H1 (cell line): Measurements from ENCODE around the gene TOGARAM1. TPM values are rescaled to one million over a fixed set of nuclear protein-coding genes. Genes with fewer than 3 reads are reported as not detected.

Source experiments
- CREB1 ChIP-seq: IDR thresholded peaks from 2 replicates; pipeline ENCODE4 v1.6.1; 2012; ENCODE audit warnings: inconsistent platforms
- POLR2A ChIP-seq, 2 experiments: IDR thresholded peaks; 1 replicate in 1 of 2; 2 replicates in 1 of 2; pipeline ENCODE4 v1.6.1; 2011; ENCODE audit warnings: low read depth in 2 of 2, low read length in 2 of 2, mild to moderate bottlenecking in 2 of 2; ENCODE audit errors: control extremely low read depth in 1 of 2
- polyA plus RNA-seq, 7 experiments: library from polyadenylated mRNA; depleted of rRNA in 3 of 7; stranded (reverse) in 5 of 7; unstranded in 2 of 7; fragments of >200 nt in 5 of 7; fragments of 200-250 nt in 2 of 7; gene quantifications; 1 replicate in 5 of 7; 2 replicates in 1 of 7; 4 replicates in 1 of 7; pipeline versions ENCODE4 v1.2.1 to v1.2.3, GENCODE V29; 2011 to 2013; ENCODE audit warnings: missing spikeins in 2 of 7, mixed read lengths in 2 of 7
- total RNA-seq: library from RNA; stranded (reverse); fragmentation: NEBNext Ultra II Directional; extraction: Animal tissue kit (Norgen Biotek cat#: 25700); gene quantifications from 2 replicates; pipeline ENCODE4 v1.2.1, GENCODE V29; 2021
- TF ChIP-seq, protein P1 (sequence below): IDR thresholded peaks from 2 replicates; pipeline ENCODE4 v1.6.1; 2012; ENCODE audit warnings: inconsistent platforms

The TOGARAM1 gene
- total and polyA plus RNA-seq, 2 of the 8 experiments (the other 6 are each of a cell fraction or from before 2014, with no cell fraction given), result 2.5 to 6.8 TPM

- TF ChIP-seq, protein P1, sequence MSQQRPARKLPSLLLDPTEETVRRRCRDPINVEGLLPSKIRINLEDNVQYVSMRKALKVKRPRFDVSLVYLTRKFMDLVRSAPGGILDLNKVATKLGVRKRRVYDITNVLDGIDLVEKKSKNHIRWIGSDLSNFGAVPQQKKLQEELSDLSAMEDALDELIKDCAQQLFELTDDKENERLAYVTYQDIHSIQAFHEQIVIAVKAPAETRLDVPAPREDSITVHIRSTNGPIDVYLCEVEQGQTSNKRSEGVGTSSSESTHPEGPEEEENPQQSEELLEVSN, result no peak
- TF ChIP-seq CREB1 (no peak), POLR2A (IDR thresholded peaks at IDR 0.05; ENCODE audit: control extremely low read depth in 1 of 2, low read depth in 2 of 2, low read length in 2 of 2) (no peak)
Observed at GRCh38 chr14:44945264-44945663, 16.7 kb upstream of the TOGARAM1 start (continued).
